Esophagus squamous epithelium (tissue), 5 donors: ENCODE data around the gene TMEM79. TPM values are rescaled to one million over a fixed set of nuclear protein-coding genes. Genes with fewer than 3 reads are reported as not detected.
"Not testable (repeated sequence)": the region's sequence is repeated elsewhere in the genome, so short reads cannot be mapped to it uniquely, and the experiment has no call there.

Source experiments
- DNase-seq: peaks from one replicate; lab custom pipeline; 2025; lab: John Stamatoyannopoulos, UW
- H3K27ac ChIP-seq, 4 donors: fragments of 200-600 bp; sonication (generic); one replicate each; pipeline ENCODE4 v1.5.1; 2016 to 2019; ENCODE audit warnings: mild to moderate bottlenecking in 1 of 4
- H3K27me3 ChIP-seq, 4 donors: fragments of 200-600 bp; sonication (generic); 1 replicate in 3 of 4; 2 replicates in 1 of 4; pipeline versions ENCODE4 v1.5.1 to v1.6.0; 2017 to 2021; ENCODE audit warnings: antibody characterized with exemption in 1 of 4
- H3K36me3 ChIP-seq, 3 donors: fragments of 200-600 bp; sonication (generic); one replicate each; pipeline ENCODE4 v1.5.1; 2016 to 2019
- H3K4me1 ChIP-seq, 3 donors: fragments of 200-600 bp; sonication (generic); one replicate each; pipeline ENCODE4 v1.5.1; 2017 to 2019
- H3K4me3 ChIP-seq, 4 donors: fragments of 200-600 bp; sonication (generic); 1 replicate in 3 of 4; 2 replicates in 1 of 4; pipeline ENCODE4 v1.5.1; 2016 to 2019; ENCODE audit warnings: mild to moderate bottlenecking in 2 of 4, moderate library complexity in 1 of 4
- H3K9me3 ChIP-seq, 3 donors: fragments of 200-600 bp; sonication (generic); one replicate each; pipeline ENCODE4 v1.5.1; 2016 to 2019
- POLR2A ChIP-seq, 4 donors: fragments of 450-650 bp; IDR thresholded peaks; one replicate each; pipeline ENCODE4 v1.6.1; 2017; ENCODE audit warnings: antibody characterized with exemption in 4 of 4, mild to moderate bottlenecking in 4 of 4, moderate library complexity in 3 of 4
- WGBS, 2 donors: methylation state at CpG; one replicate each; pipeline ENCODE4 v1.1.5; 2018; 5-methylcytosine and 5-hydroxymethylcytosine counted together
- intact Hi-C: fragments of 100-400 bp; cut with DNase I; formaldehyde crosslinking; loops from one replicate; pipeline ENCODE4 v1.15.0; 2022
- total RNA-seq, 4 donors: library from RNA; depleted of rRNA; stranded (reverse); fragments of >200 nt; gene quantifications; one replicate each; pipeline ENCODE4 v1.1.0, GENCODE V29; 2016
- TF ChIP-seq, protein P1 (sequence below), 6 experiments: fragments of 450-650 bp in 4 of 6; fragments of 200-600 bp in 2 of 6; sonication (generic) in 2 of 6; IDR thresholded peaks; one replicate each; pipeline ENCODE4 v1.5.1; 2016 to 2019; ENCODE audit warnings: antibody characterized with exemption in 6 of 6, mild to moderate bottlenecking in 4 of 6, moderate library complexity in 4 of 6
- donor health status: DM: yes; HTN: yes; CAD: no.

Gene TMEM79
- total RNA-seq, 4 donors from 2014 or later: 64.9 to 140 (median 104) TPM

DNA sequence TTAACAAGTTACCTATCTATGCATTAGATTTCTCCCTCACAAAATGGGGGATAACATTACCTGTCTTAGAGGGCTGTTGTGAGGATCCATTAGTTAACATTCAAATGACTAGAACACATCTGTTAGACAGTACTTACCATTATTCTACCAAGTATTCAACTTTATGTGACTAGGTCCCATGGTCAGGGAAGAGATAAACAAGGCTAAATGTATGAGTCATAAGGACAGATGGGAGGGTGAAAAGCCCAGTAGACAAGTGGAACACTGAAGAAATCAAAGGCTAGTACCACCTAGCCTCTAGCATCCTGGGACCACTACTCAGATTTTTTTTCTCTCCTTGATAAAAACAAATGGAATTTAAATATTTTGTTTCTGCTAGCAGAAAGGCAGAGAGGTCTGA, 24.0 kb downstream of the TMEM79 start:
- no peak overlapping the region for H3K4me3 ChIP-seq
- peaks cover 24 to 93% (median 51%) of the 10 kb centered on the region in 3 donors for H3K36me3 ChIP-seq
- intact Hi-C loops: no loop called here
- DNase-seq: no peak
- TF ChIP-seq, protein P1, sequence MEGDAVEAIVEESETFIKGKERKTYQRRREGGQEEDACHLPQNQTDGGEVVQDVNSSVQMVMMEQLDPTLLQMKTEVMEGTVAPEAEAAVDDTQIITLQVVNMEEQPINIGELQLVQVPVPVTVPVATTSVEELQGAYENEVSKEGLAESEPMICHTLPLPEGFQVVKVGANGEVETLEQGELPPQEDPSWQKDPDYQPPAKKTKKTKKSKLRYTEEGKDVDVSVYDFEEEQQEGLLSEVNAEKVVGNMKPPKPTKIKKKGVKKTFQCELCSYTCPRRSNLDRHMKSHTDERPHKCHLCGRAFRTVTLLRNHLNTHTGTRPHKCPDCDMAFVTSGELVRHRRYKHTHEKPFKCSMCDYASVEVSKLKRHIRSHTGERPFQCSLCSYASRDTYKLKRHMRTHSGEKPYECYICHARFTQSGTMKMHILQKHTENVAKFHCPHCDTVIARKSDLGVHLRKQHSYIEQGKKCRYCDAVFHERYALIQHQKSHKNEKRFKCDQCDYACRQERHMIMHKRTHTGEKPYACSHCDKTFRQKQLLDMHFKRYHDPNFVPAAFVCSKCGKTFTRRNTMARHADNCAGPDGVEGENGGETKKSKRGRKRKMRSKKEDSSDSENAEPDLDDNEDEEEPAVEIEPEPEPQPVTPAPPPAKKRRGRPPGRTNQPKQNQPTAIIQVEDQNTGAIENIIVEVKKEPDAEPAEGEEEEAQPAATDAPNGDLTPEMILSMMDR (IDR thresholded peaks at IDR 0.05): no peak
- TF ChIP-seq POLR2A (IDR thresholded peaks at IDR 0.05): no peak
- H3K9me3 ChIP-seq: no peaks in the 10 kb centered on the region
- H3K27ac ChIP-seq: no peak overlapping the region
- peaks cover 0 to 14% (median 0%) of the 10 kb centered on the region in 3 donors for H3K4me1 ChIP-seq
- no peaks in the 10 kb centered on the region for H3K27me3 ChIP-seq

DNA sequence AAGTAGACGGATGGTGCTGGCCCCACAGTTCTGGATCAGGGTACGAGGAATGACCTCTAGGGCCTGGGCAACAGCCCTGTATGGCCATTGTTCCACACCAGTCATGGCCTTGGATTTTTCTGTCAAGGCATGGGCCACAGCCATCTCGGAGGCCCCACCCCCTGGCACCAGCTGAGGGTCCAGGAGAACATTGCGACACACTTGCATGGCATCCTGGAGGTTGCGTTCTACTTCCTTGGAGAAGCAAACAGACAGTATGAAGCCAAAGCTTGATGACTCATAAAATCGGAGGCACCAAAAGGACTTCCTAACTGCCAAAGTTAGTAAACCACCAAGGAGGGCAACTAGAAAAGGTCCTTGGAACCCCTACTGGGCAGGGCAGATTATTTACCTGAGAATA, 26.8 kb downstream of the TMEM79 start:
- no peak for DNase-seq
- H3K36me3 ChIP-seq: peaks cover 28 to 100% (median 78%) of the 10 kb centered on the region in 3 donors

DNA sequence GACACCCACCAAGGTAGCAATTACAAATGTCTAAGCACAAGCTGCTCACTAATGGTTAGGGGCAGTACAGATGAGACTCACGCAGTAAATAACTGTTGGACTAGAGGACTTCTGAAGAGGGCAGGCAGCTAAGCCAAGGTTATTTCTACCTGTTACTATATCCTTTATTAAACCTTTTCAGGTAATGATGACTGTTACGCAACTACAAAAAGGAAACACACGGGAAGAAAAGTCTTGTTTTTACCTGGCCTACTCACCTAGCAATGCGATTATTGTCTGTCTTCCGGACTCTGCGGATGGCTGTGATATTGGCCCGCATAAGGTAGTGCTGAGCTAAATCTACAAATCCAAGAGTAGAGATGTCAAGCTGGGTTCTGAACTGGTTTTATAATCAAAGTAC, 32.8 kb downstream of the TMEM79 start:
- H3K9me3 ChIP-seq: no peaks in the 10 kb centered on the region
- H3K4me1 ChIP-seq: no peaks in the 10 kb centered on the region
- H3K27ac ChIP-seq: no peak overlapping the region
- no peak for TF ChIP-seq POLR2A (IDR thresholded peaks at IDR 0.05)
- TF ChIP-seq, protein P1 (IDR thresholded peaks at IDR 0.05): no peak
- H3K4me3 ChIP-seq: no peak overlapping the region
- peaks cover 37 to 100% (median 92%) of the 10 kb centered on the region in 3 donors for H3K36me3 ChIP-seq
- no peaks in the 10 kb centered on the region for H3K27me3 ChIP-seq
- WGBS, 2 donors: 86 to 88% methylated on average over 7 of the region's 7 CpGs
- intact Hi-C loops: loop anchor here (10.0 kb wide), 1 partner anchor 62 kb away; no protein-coding TSS in a partner anchor
- DNase-seq: no peak

More for the DNA sequence above, 26.8 kb downstream of the TMEM79 start:
- peaks cover 0 to 14% (median 0%) of the 10 kb centered on the region in 3 donors for H3K4me1 ChIP-seq
- H3K27ac ChIP-seq: peak overlapping the region in 1 of 4 donors; percentile 14
- H3K4me3 ChIP-seq: no peak overlapping the region
- H3K27me3 ChIP-seq: no peaks in the 10 kb centered on the region
- H3K9me3 ChIP-seq: no peaks in the 10 kb centered on the region
- 39 to 65% methylated on average over 5 to 6 of the region's 6 CpGs for WGBS, 2 donors
- TF ChIP-seq, protein P1 (IDR thresholded peaks at IDR 0.05): no peak
- TF ChIP-seq POLR2A (IDR thresholded peaks at IDR 0.05): no peak
- intact Hi-C loops: loop anchor here (10.0 kb wide), 1 partner anchor 56 kb away; no protein-coding TSS in a partner anchor

DNA sequence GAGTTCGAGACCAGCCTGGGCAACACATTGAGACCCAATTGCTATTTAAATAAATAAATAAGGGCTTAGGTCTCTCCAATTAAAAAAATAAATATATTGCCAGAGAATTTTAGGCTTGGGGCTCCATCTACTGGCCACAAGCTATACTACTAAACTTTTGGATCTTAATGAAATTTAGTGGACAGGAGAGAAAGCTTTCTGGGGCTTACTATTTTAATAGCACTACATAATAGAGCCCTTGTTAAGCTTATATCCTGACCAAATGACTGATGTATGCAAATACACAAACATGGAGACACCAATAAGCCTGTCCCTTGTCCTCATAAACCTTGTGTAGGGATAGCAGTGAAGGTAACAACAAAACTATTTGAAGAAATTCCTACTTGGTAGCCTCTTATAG, 35.5 kb downstream of the TMEM79 start:
- TF ChIP-seq, protein P1 (IDR thresholded peaks at IDR 0.05): peak in 4 of 6 experiments; percentile 23 to 57 (median 46)
- TF ChIP-seq POLR2A (IDR thresholded peaks at IDR 0.05): no peak

DNA sequence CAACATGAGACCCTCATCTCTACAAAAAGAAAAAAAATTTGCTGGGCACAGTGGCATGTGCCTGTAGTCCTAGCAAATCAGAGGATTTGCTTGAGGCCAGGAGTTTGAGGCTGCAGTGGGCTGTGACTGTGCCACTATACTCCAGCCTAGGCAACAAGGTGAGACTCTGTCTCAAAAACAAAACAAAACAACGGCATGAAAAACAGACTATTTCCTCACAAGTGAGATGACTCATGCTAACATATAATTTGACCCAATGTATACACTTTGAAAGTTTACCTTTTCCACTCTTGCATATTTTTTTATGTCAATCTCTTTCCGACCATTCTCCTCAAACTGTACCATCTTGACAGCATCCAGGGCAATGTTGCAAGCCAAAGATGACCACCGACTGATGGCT, 36.4 kb downstream of the TMEM79 start:
- no peak overlapping the region for H3K4me3 ChIP-seq
- H3K4me1 ChIP-seq: no peaks in the 10 kb centered on the region
- no peak overlapping the region for H3K27ac ChIP-seq
- TF ChIP-seq, protein P1 (IDR thresholded peaks at IDR 0.05): no peak
- TF ChIP-seq POLR2A (IDR thresholded peaks at IDR 0.05): no peak
- peaks cover 49 to 100% (median 77%) of the 10 kb centered on the region in 3 donors for H3K36me3 ChIP-seq
- no peaks in the 10 kb centered on the region for H3K27me3 ChIP-seq
- H3K9me3 ChIP-seq: no peaks in the 10 kb centered on the region
- 63 to 68% methylated on average over 3 of the region's 3 CpGs for WGBS, 2 donors
- intact Hi-C loops: no loop called here
- no peak for DNase-seq

More for the DNA sequence above, 35.5 kb downstream of the TMEM79 start:
- DNase-seq: no peak
- peaks cover 49 to 100% (median 78%) of the 10 kb centered on the region in 3 donors for H3K36me3 ChIP-seq
- no peaks in the 10 kb centered on the region for H3K27me3 ChIP-seq
- no peaks in the 10 kb centered on the region for H3K4me1 ChIP-seq
- intact Hi-C loops: loop anchor here (10.0 kb wide), 1 partner anchor 65 kb away; no protein-coding TSS in a partner anchor
- WGBS, 2 donors: 64 to 88% methylated on average over 1 of the region's 1 CpG
- no peaks in the 10 kb centered on the region for H3K9me3 ChIP-seq
- no peak overlapping the region for H3K4me3 ChIP-seq
- H3K27ac ChIP-seq: no peak overlapping the region

DNA sequence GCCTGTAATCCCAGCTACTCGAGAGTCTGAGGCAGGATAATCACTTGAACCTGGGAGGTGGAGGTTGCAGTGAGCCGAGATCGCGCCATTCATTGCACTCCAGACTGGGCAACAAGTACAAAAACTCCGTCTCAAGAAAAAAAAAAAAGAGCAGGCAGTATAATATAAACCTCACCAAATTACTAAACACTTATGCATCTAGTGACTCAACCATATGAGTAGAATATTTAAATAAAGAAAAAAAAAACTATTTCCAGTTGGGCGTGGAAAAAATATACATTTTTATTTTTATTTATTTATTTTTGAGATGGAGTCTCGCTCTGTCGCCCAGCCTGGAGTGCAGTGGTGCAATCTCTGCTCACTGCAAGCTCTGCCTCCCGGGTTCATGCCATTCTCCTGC, 39.1 kb downstream of the TMEM79 start:
- H3K4me3 ChIP-seq, H3K4me1 ChIP-seq, DNase-seq, H3K27ac ChIP-seq, H3K9me3 ChIP-seq, intact Hi-C loops, H3K27me3 ChIP-seq: not testable (repeated sequence)
- WGBS, 2 donors: 79 to 90% methylated on average over 9 of the region's 9 CpGs
- H3K36me3 ChIP-seq: peaks cover 28 to 96% (median 51%) of the 10 kb centered on the region in 3 donors
